ENCODE measurements around the gene FGFR2.

- no peak for TF ChIP-seq GATA2 (IDR thresholded peaks at IDR 0.05; ENCODE audit: low read depth, low read length)
- TF ChIP-seq GATA3 (IDR thresholded peaks at IDR 0.05; ENCODE audit: low read depth, low read length): no peak
Measured at GRCh38 chr10:121615435-121615793, 17.2 kb upstream of the FGFR2 start.
